PC-9 (cell line): ENCODE measurements around the gene C6orf141. TPM values are rescaled to one million over a fixed set of nuclear protein-coding genes. Genes with fewer than 3 reads are reported as not detected.
A peak's percentile ranks its signal among the peaks of the same experiment; 100 is the strongest.

Experiments
- BruUV-seq: library from RNA; stranded (reverse); fragments of 400-500 nt; replicated peaks from 2 replicates; lab custom pipeline; 2021; lab: Mats Ljungman, UMichigan
- CTCF ChIA-PET: fragments of 300-600 bp; sonication (Branson Sonifier 250); formaldehyde crosslinking; loops from one replicate; lab custom pipeline; 2022; ENCODE audit warnings: antibody characterized with exemption; lab: Charles Lee
- POLR2A ChIA-PET: fragments of 300-600 bp; sonication (Branson Sonifier 250); formaldehyde crosslinking; loops from one replicate; lab custom pipeline; 2022; ENCODE audit warnings: antibody characterized with exemption; ENCODE audit not compliant: unreplicated experiment; lab: Charles Lee
- DNase-seq, 2 experiments: peaks; one replicate each; pipeline versions ENCODE4 v3.0.0 to v3.0.0-alpha.2; 2015 to 2022; ENCODE audit warnings: mixed read lengths in 1 of 2
- H2AFZ ChIP-seq: fragments of 200-600 bp; sonication (generic); 2 replicates; pipeline ENCODE4 v1.8.1; 2017; ENCODE audit warnings: antibody characterized with exemption
- H3F3A ChIP-seq: fragments of 200-600 bp; sonication (generic); 2 replicates; pipeline ENCODE4 v1.8.1; 2017; ENCODE audit warnings: antibody characterized with exemption, mild to moderate bottlenecking, low read depth; ENCODE audit not compliant: insufficient read depth
- H3K27ac ChIP-seq: fragments of 200-600 bp; sonication (generic); 2 replicates; pipeline ENCODE4 v1.6.1; 2016; ENCODE audit warnings: mixed run types
- H3K27me3 ChIP-seq: fragments of 200-600 bp; sonication (generic); 2 replicates; pipeline ENCODE4 v1.6.1; 2016; ENCODE audit warnings: low read depth, mixed run types; ENCODE audit not compliant: insufficient read depth
- H3K36me3 ChIP-seq: fragments of 200-600 bp; sonication (generic); 2 replicates; pipeline ENCODE4 v1.6.1; 2016; ENCODE audit warnings: low read depth, mixed run types
- H3K4me1 ChIP-seq: fragments of 200-600 bp; sonication (generic); replicated peaks from 2 replicates; pipeline ENCODE4 v1.6.1; 2016; ENCODE audit warnings: mixed run types; ENCODE audit not compliant: insufficient read depth
- H3K4me2 ChIP-seq: fragments of 200-600 bp; sonication (generic); 2 replicates; pipeline ENCODE4 v1.6.1; 2017; ENCODE audit warnings: mixed run types
- H3K4me3 ChIP-seq: fragments of 200-600 bp; sonication (generic); 2 replicates; pipeline ENCODE4 v1.6.1; 2016; ENCODE audit warnings: mixed run types
- H3K79me2 ChIP-seq: fragments of 200-600 bp; sonication (generic); 2 replicates; pipeline ENCODE4 v1.6.1; 2017; ENCODE audit warnings: low read depth, mixed run types
- H3K9me2 ChIP-seq: fragments of 200-600 bp; sonication (generic); 2 replicates; pipeline ENCODE4 v1.8.1; 2017; ENCODE audit warnings: mild to moderate bottlenecking; ENCODE audit not compliant: insufficient read depth
- H3K9me3 ChIP-seq: fragments of 200-600 bp; sonication (generic); 2 replicates; pipeline ENCODE4 v1.8.1; 2016; ENCODE audit warnings: low read depth; ENCODE audit not compliant: insufficient read depth
- H4K20me1 ChIP-seq: fragments of 200-600 bp; sonication (generic); 2 replicates; pipeline ENCODE4 v1.8.1; 2017; ENCODE audit not compliant: insufficient read depth
- CTCF ChIP-seq: fragments of 200-600 bp; sonication (generic); conservative IDR thresholded peaks from 2 replicates; pipeline ENCODE4 v1.6.1; 2017; ENCODE audit warnings: mixed run types, antibody characterized with exemption, mild to moderate bottlenecking, moderate library complexity
- EZH2 ChIP-seq: fragments of 200-600 bp; sonication (generic); IDR thresholded peaks from 2 replicates; pipeline ENCODE4 v1.8.0; 2017; ENCODE audit warnings: antibody characterized with exemption, low read depth
- intact Hi-C: fragments of 100-400 bp; cut with micrococcal nuclease; formaldehyde crosslinking; loops from one replicate; pipeline ENCODE4 v1.10.0; 2022; ENCODE audit not compliant: unreplicated experiment
- total RNA-seq: library from RNA; stranded (reverse); gene quantifications from 2 replicates; pipeline ENCODE4 v1.2.3, GENCODE V29; 2021

C6orf141 gene
- total RNA-seq, 1 experiment from 2014 or later = 21.9 TPM

GRCh38 chr6:49540614-49541013, 9.9 kb upstream of the C6orf141 start:
- no peaks in the 10 kb centered on the region for H4K20me1 ChIP-seq
- H3K4me3 ChIP-seq = no peak overlapping the region
- peak in 1 of 2 experiments; percentile 53 for DNase-seq
- H3F3A ChIP-seq = peaks cover 24% of the 10 kb centered on the region
- POLR2A ChIA-PET = no interaction called here
- TF ChIP-seq CTCF (no peak), EZH2 (no peak)
- no peaks in the 10 kb centered on the region for H3K27me3 ChIP-seq
- CTCF ChIA-PET = no interaction called here
- no peaks in the 10 kb centered on the region for H3K36me3 ChIP-seq
- no peak overlapping the region for H2AFZ ChIP-seq
- H3K9me3 ChIP-seq = peaks cover 5% of the 10 kb centered on the region; the same call in 1 of the 2 replicates
- H3K27ac ChIP-seq = peak overlapping the region; percentile 80
- peak overlapping the region; percentile 47 for H3K4me2 ChIP-seq
- H3K79me2 ChIP-seq = no peaks in the 10 kb centered on the region
- no TSS peak for BruUV-seq
- H3K9me2 ChIP-seq = no peaks in the 10 kb centered on the region
- H3K4me1 ChIP-seq = peaks cover 25% of the 10 kb centered on the region
- intact Hi-C loops = no loop called here

- TF ChIP-seq EZH2 (no peak), CTCF (no peak)
- H3K79me2 ChIP-seq = no peaks in the 10 kb centered on the region
- peak overlapping the region; percentile 47 for H3K4me2 ChIP-seq
- ChIA-PET POLR2A (no interaction called here), CTCF (interaction anchor here (0.6 kb wide), 1 partner anchor 10 kb away, joined by 3 read pairs; no protein-coding TSS in a partner anchor)
- peaks cover 24% of the 10 kb centered on the region for H3F3A ChIP-seq
- peaks cover 5% of the 10 kb centered on the region; the same call in 1 of the 2 replicates for H3K9me3 ChIP-seq
- BruUV-seq = no TSS peak
- intact Hi-C loops = no loop called here
- H2AFZ ChIP-seq = peak overlapping the region; percentile 21
- H3K4me1 ChIP-seq = peaks cover 25% of the 10 kb centered on the region
- H3K4me3 ChIP-seq = no peak overlapping the region
- no peaks in the 10 kb centered on the region for H3K27me3 ChIP-seq
- H4K20me1 ChIP-seq = no peaks in the 10 kb centered on the region
- no peaks in the 10 kb centered on the region for H3K9me2 ChIP-seq
- DNase-seq = peak in 1 of 2 experiments; percentile 81
- peak overlapping the region; percentile 80 for H3K27ac ChIP-seq
- no peaks in the 10 kb centered on the region for H3K36me3 ChIP-seq
Measured at GRCh38 chr6:49541210-49541724, 9.2 kb upstream of the C6orf141 start.

- H3K27ac ChIP-seq = peak overlapping the region; percentile 80
- ChIA-PET POLR2A (no interaction called here), CTCF (interaction anchor here (0.6 kb wide), 1 partner anchor 9 kb away, joined by 3 read pairs; no protein-coding TSS in a partner anchor)
- no peaks in the 10 kb centered on the region for H3K36me3 ChIP-seq
- no peak for DNase-seq
- peaks cover 24% of the 10 kb centered on the region for H3F3A ChIP-seq
- peak overlapping the region; percentile 47 for H3K4me2 ChIP-seq
- no peaks in the 10 kb centered on the region for H3K79me2 ChIP-seq
- H3K27me3 ChIP-seq = no peaks in the 10 kb centered on the region
- no peak for TF ChIP-seq CTCF
- TF ChIP-seq EZH2 = no peak
- no peaks in the 10 kb centered on the region for H4K20me1 ChIP-seq
- no TSS peak for BruUV-seq
- no peak overlapping the region for H3K4me3 ChIP-seq
- H3K4me1 ChIP-seq = peaks cover 25% of the 10 kb centered on the region
- H2AFZ ChIP-seq = peak overlapping the region; percentile 21
- H3K9me3 ChIP-seq = peaks cover 5% of the 10 kb centered on the region; the same call in 1 of the 2 replicates
- H3K9me2 ChIP-seq = no peaks in the 10 kb centered on the region
- intact Hi-C loops = no loop called here
Measured at GRCh38 chr6:49541936-49542335, 8.5 kb upstream of the C6orf141 start.
